ENCODE measurements around the gene GNB3.
A peak's percentile ranks its signal among the peaks of the same experiment; 100 is the strongest.

Gene GNB3

GRCh38 chr12:6816598-6816997 lies 24.1 kb upstream of the GNB3 start:
- Histone ChIP-seq H3K27me3 (ENCODE audit: control insufficient read depth in 1 of 2, insufficient read depth in 2 of 2, low read length in 2 of 2) (peaks cover 0 to 9% of the 10 kb centered on the region in 2 donors), H3K4me1 (ENCODE audit: control insufficient read depth, insufficient read depth, low read length) (peaks cover 9% of the 10 kb centered on the region), H3K36me3 (ENCODE audit: control insufficient read depth in 2 of 2, insufficient read depth in 2 of 2, low read length in 2 of 2) (no peaks in the 10 kb centered on the region), H3K9me3 (ENCODE audit: control insufficient read depth in 2 of 2, low read length in 2 of 2) (no peaks in the 10 kb centered on the region), H3K4me3 (ENCODE audit: low read length in 2 of 2) (no peak overlapping the region), H3K9ac (ENCODE audit: low read length in 2 of 2) (no peak overlapping the region), H3K27ac (ENCODE audit: low read length) (no peak overlapping the region)

GRCh38 chr12:6817098-6817497 lies 23.6 kb upstream of the GNB3 start:
- Histone ChIP-seq H3K9ac (ENCODE audit: low read length in 2 of 2) (no peak overlapping the region), H3K9me3 (ENCODE audit: control insufficient read depth in 2 of 2, low read length in 2 of 2) (no peaks in the 10 kb centered on the region), H3K4me3 (ENCODE audit: low read length in 2 of 2) (no peak overlapping the region)

GRCh38 chr12:6817662-6818157 lies 23.0 kb upstream of the GNB3 start:
- peaks cover 0 to 16% of the 10 kb centered on the region in 2 donors for H3K27me3 ChIP-seq (ENCODE audit: control insufficient read depth in 1 of 2, insufficient read depth in 2 of 2, low read length in 2 of 2)
- peaks cover 15% of the 10 kb centered on the region for H3K4me1 ChIP-seq (ENCODE audit: control insufficient read depth, insufficient read depth, low read length)
- H3K36me3 ChIP-seq (ENCODE audit: control insufficient read depth in 2 of 2, insufficient read depth in 2 of 2, low read length in 2 of 2): no peaks in the 10 kb centered on the region
- no peak overlapping the region for H3K27ac ChIP-seq (ENCODE audit: low read length)
- no peaks in the 10 kb centered on the region for H3K9me3 ChIP-seq (ENCODE audit: control insufficient read depth in 2 of 2, low read length in 2 of 2)
- H3K4me3 ChIP-seq (ENCODE audit: low read length in 2 of 2): no peak overlapping the region
- no peak overlapping the region for H3K9ac ChIP-seq (ENCODE audit: low read length in 2 of 2)

More at GRCh38 chr12:6817098-6817497, 23.6 kb upstream of the GNB3 start:
- H3K4me1 ChIP-seq (ENCODE audit: control insufficient read depth, insufficient read depth, low read length): peaks cover 13% of the 10 kb centered on the region
- H3K27ac ChIP-seq (ENCODE audit: low read length): no peak overlapping the region
- peaks cover 0 to 12% of the 10 kb centered on the region in 2 donors for H3K27me3 ChIP-seq (ENCODE audit: control insufficient read depth in 1 of 2, insufficient read depth in 2 of 2, low read length in 2 of 2)
- no peaks in the 10 kb centered on the region for H3K36me3 ChIP-seq (ENCODE audit: control insufficient read depth in 2 of 2, insufficient read depth in 2 of 2, low read length in 2 of 2)

- Histone ChIP-seq H3K9me3 (ENCODE audit: control insufficient read depth in 2 of 2, low read length in 2 of 2) (no peaks in the 10 kb centered on the region), H3K27me3 (ENCODE audit: control insufficient read depth in 1 of 2, insufficient read depth in 2 of 2, low read length in 2 of 2) (peaks cover 0 to 19% of the 10 kb centered on the region in 2 donors), H3K9ac (ENCODE audit: low read length in 2 of 2) (no peak overlapping the region), H3K27ac (ENCODE audit: low read length) (no peak overlapping the region), H3K4me1 (ENCODE audit: control insufficient read depth, insufficient read depth, low read length) (peaks cover 18% of the 10 kb centered on the region), H3K4me3 (ENCODE audit: low read length in 2 of 2) (no peak overlapping the region), H3K36me3 (ENCODE audit: control insufficient read depth in 2 of 2, insufficient read depth in 2 of 2, low read length in 2 of 2) (no peaks in the 10 kb centered on the region)
These were observed 22.5 kb upstream of the GNB3 start for GRCh38 chr12:6818222-6818621.

GRCh38 chr12:6818645-6819044 lies 22.1 kb upstream of the GNB3 start:
- Histone ChIP-seq H3K4me1 (ENCODE audit: control insufficient read depth, insufficient read depth, low read length) (peaks cover 18% of the 10 kb centered on the region), H3K4me3 (ENCODE audit: low read length in 2 of 2) (no peak overlapping the region), H3K36me3 (ENCODE audit: control insufficient read depth in 2 of 2, insufficient read depth in 2 of 2, low read length in 2 of 2) (no peaks in the 10 kb centered on the region), H3K27me3 (ENCODE audit: control insufficient read depth in 1 of 2, insufficient read depth in 2 of 2, low read length in 2 of 2) (peaks cover 0 to 22% of the 10 kb centered on the region in 2 donors), H3K9ac (ENCODE audit: low read length in 2 of 2) (no peak overlapping the region), H3K9me3 (ENCODE audit: control insufficient read depth in 2 of 2, low read length in 2 of 2) (no peaks in the 10 kb centered on the region), H3K27ac (ENCODE audit: low read length) (no peak overlapping the region)

GRCh38 chr12:6819106-6820030 lies 21.4 kb upstream of the GNB3 start:
- Histone ChIP-seq H3K9me3 (ENCODE audit: control insufficient read depth in 2 of 2, low read length in 2 of 2) (no peaks in the 10 kb centered on the region), H3K4me1 (ENCODE audit: control insufficient read depth, insufficient read depth, low read length) (peaks cover 18% of the 10 kb centered on the region), H3K27ac (ENCODE audit: low read length) (no peak overlapping the region), H3K4me3 (ENCODE audit: low read length in 2 of 2) (no peak overlapping the region), H3K36me3 (ENCODE audit: control insufficient read depth in 2 of 2, insufficient read depth in 2 of 2, low read length in 2 of 2) (no peaks in the 10 kb centered on the region), H3K9ac (ENCODE audit: low read length in 2 of 2) (no peak overlapping the region), H3K27me3 (ENCODE audit: control insufficient read depth in 1 of 2, insufficient read depth in 2 of 2, low read length in 2 of 2) (peaks cover 0 to 21% of the 10 kb centered on the region in 2 donors)

GRCh38 chr12:6820166-6820565 lies 20.6 kb upstream of the GNB3 start:
- Histone ChIP-seq H3K9me3 (ENCODE audit: control insufficient read depth in 2 of 2, low read length in 2 of 2) (no peaks in the 10 kb centered on the region), H3K27me3 (ENCODE audit: control insufficient read depth in 1 of 2, insufficient read depth in 2 of 2, low read length in 2 of 2) (peaks cover 0 to 18% of the 10 kb centered on the region in 2 donors), H3K4me3 (ENCODE audit: low read length in 2 of 2) (no peak overlapping the region), H3K4me1 (ENCODE audit: control insufficient read depth, insufficient read depth, low read length) (peaks cover 21% of the 10 kb centered on the region), H3K27ac (ENCODE audit: low read length) (no peak overlapping the region), H3K9ac (ENCODE audit: low read length in 2 of 2) (no peak overlapping the region), H3K36me3 (ENCODE audit: control insufficient read depth in 2 of 2, insufficient read depth in 2 of 2, low read length in 2 of 2) (no peaks in the 10 kb centered on the region)

GRCh38 chr12:6821591-6822425 lies 18.9 kb upstream of the GNB3 start, which contains the start of gene GPR162:
TSS of gene GPR162 (plus strand) at chr12:6821821. CDS start at chr12:6823899, 2,078 bp downstream.
- Histone ChIP-seq H3K36me3 (ENCODE audit: control insufficient read depth in 2 of 2, insufficient read depth in 2 of 2, low read length in 2 of 2) (no peaks in the 10 kb centered on the region), H3K9ac (ENCODE audit: low read length in 2 of 2) (peak within 1 kb of the TSS; percentile 47 to 60), H3K4me1 (ENCODE audit: control insufficient read depth, insufficient read depth, low read length) (peaks cover 32% of the 10 kb centered on the region), H3K27me3 (ENCODE audit: control insufficient read depth in 1 of 2, insufficient read depth in 2 of 2, low read length in 2 of 2) (peaks cover 0 to 16% of the 10 kb centered on the region in 2 donors), H3K27ac (ENCODE audit: low read length) (no peak within 1 kb of the TSS), H3K9me3 (ENCODE audit: control insufficient read depth in 2 of 2, low read length in 2 of 2) (no peaks in the 10 kb centered on the region), H3K4me3 (ENCODE audit: low read length in 2 of 2) (peak within 1 kb of the TSS; percentile 70 to 72)

GRCh38 chr12:6822426-6823135 lies 18.1 kb upstream of the GNB3 start:
- peak overlapping the region; percentile 70 to 72 for H3K4me3 ChIP-seq (ENCODE audit: low read length in 2 of 2)
- H3K27ac ChIP-seq (ENCODE audit: low read length): no peak overlapping the region
- no peaks in the 10 kb centered on the region for H3K9me3 ChIP-seq (ENCODE audit: control insufficient read depth in 2 of 2, low read length in 2 of 2)
- peak overlapping the region; percentile 47 to 60 for H3K9ac ChIP-seq (ENCODE audit: low read length in 2 of 2)
- H3K36me3 ChIP-seq (ENCODE audit: control insufficient read depth in 2 of 2, insufficient read depth in 2 of 2, low read length in 2 of 2): no peaks in the 10 kb centered on the region
- peaks cover 0 to 16% of the 10 kb centered on the region in 2 donors for H3K27me3 ChIP-seq (ENCODE audit: control insufficient read depth in 1 of 2, insufficient read depth in 2 of 2, low read length in 2 of 2)
- peaks cover 40% of the 10 kb centered on the region for H3K4me1 ChIP-seq (ENCODE audit: control insufficient read depth, insufficient read depth, low read length)
